Panc1 (cell line): ENCODE results near the gene EML6. TPM values are rescaled to one million over a fixed set of nuclear protein-coding genes. Genes with fewer than 3 reads are reported as not detected.

Experiments
- ATAC-seq: fragments of 200-7000 bp; cut with Tn5 transposase; 2 replicates; pipeline ENCODE4 v1.9.1; 2020; ENCODE audit warnings: mild to moderate bottlenecking, moderate library complexity
- BruUV-seq: library from RNA; stranded (reverse); fragments of 400-500 nt; replicated peaks from 2 replicates; lab custom pipeline; 2021; lab: Mats Ljungman, UMichigan
- CTCF ChIA-PET: fragments of 300-600 bp; sonication (Branson Sonifier 250); formaldehyde crosslinking; loops from one replicate; lab custom pipeline; 2022; ENCODE audit warnings: antibody characterized with exemption; lab: Charles Lee
- POLR2A ChIA-PET: fragments of 300-600 bp; sonication (Branson Sonifier 250); formaldehyde crosslinking; loops from one replicate; lab custom pipeline; 2022; ENCODE audit warnings: antibody characterized with exemption; lab: Charles Lee
- DNase-seq: peaks from one replicate; pipeline ENCODE4 v3.0.0-alpha.2; 2010; ENCODE audit warnings: low read depth, low spot score
- H3K27ac ChIP-seq: 2 replicates; pipeline ENCODE4 v1.5.1; 2011; ENCODE audit warnings: mild to moderate bottlenecking, low read length, inconsistent platforms
- H3K27me3 ChIP-seq: fragments of 200-500 bp; sonication (Bioruptor generic); 2 replicates; pipeline ENCODE4 v1.6.0; 2014; ENCODE audit warnings: low read length, inconsistent platforms; ENCODE audit not compliant: control insufficient read depth, insufficient read depth
- H3K36me3 ChIP-seq: fragments of 200-500 bp; sonication (Bioruptor generic); 2 replicates; pipeline ENCODE4 v1.5.1; 2014; ENCODE audit warnings: inconsistent platforms, mild to moderate bottlenecking, low read length, moderate library complexity; ENCODE audit not compliant: control insufficient read depth, insufficient read depth
- H3K4me1 ChIP-seq: 2 replicates; pipeline ENCODE4 v1.5.1; 2011; ENCODE audit warnings: inconsistent platforms, mild to moderate bottlenecking, low read length, moderate library complexity; ENCODE audit not compliant: control insufficient read depth, insufficient read depth
- H3K4me3 ChIP-seq, 2 experiments: 2 replicates each; pipeline ENCODE4 v1.5.1; 2011 to 2012; ENCODE audit warnings: low read depth in 2 of 2, low read length in 2 of 2, mild to moderate bottlenecking in 2 of 2, inconsistent platforms in 1 of 2, moderate library complexity in 1 of 2
- H3K9me3 ChIP-seq: fragments of 200-500 bp; sonication (Bioruptor generic); 2 replicates; pipeline ENCODE4 v1.5.1; 2014; ENCODE audit warnings: low read depth, mild to moderate bottlenecking, inconsistent platforms, low read length, moderate library complexity; ENCODE audit not compliant: control insufficient read depth, insufficient read depth
- POLR2AphosphoS5 ChIP-seq: IDR thresholded peaks from 2 replicates; pipeline ENCODE4 v1.6.1; 2012; ENCODE audit warnings: mild to moderate bottlenecking, low read depth, low read length, moderate library complexity
- SIN3A ChIP-seq: IDR thresholded peaks from 2 replicates; pipeline ENCODE4 v1.6.1; 2012; ENCODE audit warnings: low read depth, mild to moderate bottlenecking, low read length, moderate library complexity, borderline replicate concordance; ENCODE audit not compliant: insufficient read depth
- TCF7L2 ChIP-seq: IDR thresholded peaks from 2 replicates; pipeline ENCODE4 v1.6.1; 2011; ENCODE audit warnings: mild to moderate bottlenecking, low read depth, low read length, inconsistent platforms
- in situ Hi-C: cut with HindIII; loops from 2 replicates; pipeline ENCODE4 v1.10.0; 2016; ENCODE audit warnings: low sequenced_read_pairs, low pct_unique_long_range_greater_than_20kb
- intact Hi-C: fragments of 100-400 bp; cut with micrococcal nuclease; formaldehyde crosslinking; loops from one replicate; pipeline ENCODE4 v1.10.0; 2022; ENCODE audit not compliant: unreplicated experiment
- total RNA-seq: library from RNA; stranded (reverse); gene quantifications from one replicate; pipeline ENCODE4 v1.2.1, GENCODE V29; 2021; ENCODE audit not compliant: unreplicated experiment
- TF ChIP-seq, protein P1 (sequence below), 2 experiments: IDR thresholded peaks; 2 replicates each; pipeline ENCODE4 v1.6.1; 2011 to 2012; ENCODE audit warnings: low read depth in 2 of 2, control low read depth in 1 of 2, low read length in 1 of 2, mild to moderate bottlenecking in 1 of 2, moderate library complexity in 1 of 2; ENCODE audit not compliant: insufficient read depth in 1 of 2
- TF ChIP-seq, protein P2 (sequence below): fragments of 450-650 bp; IDR thresholded peaks from 2 replicates; pipeline ENCODE4 v1.5.1; 2017; ENCODE audit warnings: mild to moderate bottlenecking

The EML6 gene
- total RNA-seq, 1 experiment from 2014 or later: 6.3 TPM

DNA sequence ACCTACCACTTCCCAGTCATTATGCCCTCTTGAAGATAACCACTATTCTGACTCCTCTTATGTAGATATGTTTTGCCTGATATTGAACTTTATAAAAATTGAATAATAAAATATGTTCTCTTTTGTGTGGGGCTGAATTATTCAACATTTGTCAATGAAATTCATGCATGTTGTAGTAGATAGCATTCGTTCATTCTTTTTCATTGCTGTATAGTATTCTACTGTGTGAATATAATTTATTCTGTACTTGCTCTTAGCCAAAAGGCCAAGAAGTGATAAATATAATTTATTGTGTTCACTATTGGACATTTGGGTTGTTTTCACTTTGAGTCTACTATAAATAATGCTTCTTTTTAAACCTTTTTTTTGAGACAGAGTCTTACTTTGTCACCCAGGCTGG is 29.0 kb downstream of the EML6 start:
- ATAC-seq (no peak), DNase-seq (no peak)
- intact Hi-C loops: no loop called here
- ChIA-PET POLR2A (no interaction called here), CTCF (no interaction called here)
- Histone ChIP-seq H3K4me3 (no peak overlapping the region), H3K9me3 (no peaks in the 10 kb centered on the region), H3K36me3 (no peaks in the 10 kb centered on the region), H3K27ac (no peak overlapping the region), H3K27me3 (no peaks in the 10 kb centered on the region), H3K4me1 (no peaks in the 10 kb centered on the region; the same call in 1 of the 2 replicates)
- in situ Hi-C loops: no loop called here
- no TSS peak for BruUV-seq
- TF ChIP-seq SIN3A: no peak
- TF ChIP-seq POLR2AphosphoS5: no peak
- TF ChIP-seq, protein P1, sequence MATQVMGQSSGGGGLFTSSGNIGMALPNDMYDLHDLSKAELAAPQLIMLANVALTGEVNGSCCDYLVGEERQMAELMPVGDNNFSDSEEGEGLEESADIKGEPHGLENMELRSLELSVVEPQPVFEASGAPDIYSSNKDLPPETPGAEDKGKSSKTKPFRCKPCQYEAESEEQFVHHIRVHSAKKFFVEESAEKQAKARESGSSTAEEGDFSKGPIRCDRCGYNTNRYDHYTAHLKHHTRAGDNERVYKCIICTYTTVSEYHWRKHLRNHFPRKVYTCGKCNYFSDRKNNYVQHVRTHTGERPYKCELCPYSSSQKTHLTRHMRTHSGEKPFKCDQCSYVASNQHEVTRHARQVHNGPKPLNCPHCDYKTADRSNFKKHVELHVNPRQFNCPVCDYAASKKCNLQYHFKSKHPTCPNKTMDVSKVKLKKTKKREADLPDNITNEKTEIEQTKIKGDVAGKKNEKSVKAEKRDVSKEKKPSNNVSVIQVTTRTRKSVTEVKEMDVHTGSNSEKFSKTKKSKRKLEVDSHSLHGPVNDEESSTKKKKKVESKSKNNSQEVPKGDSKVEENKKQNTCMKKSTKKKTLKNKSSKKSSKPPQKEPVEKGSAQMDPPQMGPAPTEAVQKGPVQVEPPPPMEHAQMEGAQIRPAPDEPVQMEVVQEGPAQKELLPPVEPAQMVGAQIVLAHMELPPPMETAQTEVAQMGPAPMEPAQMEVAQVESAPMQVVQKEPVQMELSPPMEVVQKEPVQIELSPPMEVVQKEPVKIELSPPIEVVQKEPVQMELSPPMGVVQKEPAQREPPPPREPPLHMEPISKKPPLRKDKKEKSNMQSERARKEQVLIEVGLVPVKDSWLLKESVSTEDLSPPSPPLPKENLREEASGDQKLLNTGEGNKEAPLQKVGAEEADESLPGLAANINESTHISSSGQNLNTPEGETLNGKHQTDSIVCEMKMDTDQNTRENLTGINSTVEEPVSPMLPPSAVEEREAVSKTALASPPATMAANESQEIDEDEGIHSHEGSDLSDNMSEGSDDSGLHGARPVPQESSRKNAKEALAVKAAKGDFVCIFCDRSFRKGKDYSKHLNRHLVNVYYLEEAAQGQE (IDR thresholded peaks at IDR 0.05; ENCODE audit: insufficient read depth in 1 of 2, low read depth in 2 of 2, low read length in 1 of 2): no peak
- TF ChIP-seq, protein P2, sequence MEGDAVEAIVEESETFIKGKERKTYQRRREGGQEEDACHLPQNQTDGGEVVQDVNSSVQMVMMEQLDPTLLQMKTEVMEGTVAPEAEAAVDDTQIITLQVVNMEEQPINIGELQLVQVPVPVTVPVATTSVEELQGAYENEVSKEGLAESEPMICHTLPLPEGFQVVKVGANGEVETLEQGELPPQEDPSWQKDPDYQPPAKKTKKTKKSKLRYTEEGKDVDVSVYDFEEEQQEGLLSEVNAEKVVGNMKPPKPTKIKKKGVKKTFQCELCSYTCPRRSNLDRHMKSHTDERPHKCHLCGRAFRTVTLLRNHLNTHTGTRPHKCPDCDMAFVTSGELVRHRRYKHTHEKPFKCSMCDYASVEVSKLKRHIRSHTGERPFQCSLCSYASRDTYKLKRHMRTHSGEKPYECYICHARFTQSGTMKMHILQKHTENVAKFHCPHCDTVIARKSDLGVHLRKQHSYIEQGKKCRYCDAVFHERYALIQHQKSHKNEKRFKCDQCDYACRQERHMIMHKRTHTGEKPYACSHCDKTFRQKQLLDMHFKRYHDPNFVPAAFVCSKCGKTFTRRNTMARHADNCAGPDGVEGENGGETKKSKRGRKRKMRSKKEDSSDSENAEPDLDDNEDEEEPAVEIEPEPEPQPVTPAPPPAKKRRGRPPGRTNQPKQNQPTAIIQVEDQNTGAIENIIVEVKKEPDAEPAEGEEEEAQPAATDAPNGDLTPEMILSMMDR: no peak
- TF ChIP-seq TCF7L2: no peak

DNA sequence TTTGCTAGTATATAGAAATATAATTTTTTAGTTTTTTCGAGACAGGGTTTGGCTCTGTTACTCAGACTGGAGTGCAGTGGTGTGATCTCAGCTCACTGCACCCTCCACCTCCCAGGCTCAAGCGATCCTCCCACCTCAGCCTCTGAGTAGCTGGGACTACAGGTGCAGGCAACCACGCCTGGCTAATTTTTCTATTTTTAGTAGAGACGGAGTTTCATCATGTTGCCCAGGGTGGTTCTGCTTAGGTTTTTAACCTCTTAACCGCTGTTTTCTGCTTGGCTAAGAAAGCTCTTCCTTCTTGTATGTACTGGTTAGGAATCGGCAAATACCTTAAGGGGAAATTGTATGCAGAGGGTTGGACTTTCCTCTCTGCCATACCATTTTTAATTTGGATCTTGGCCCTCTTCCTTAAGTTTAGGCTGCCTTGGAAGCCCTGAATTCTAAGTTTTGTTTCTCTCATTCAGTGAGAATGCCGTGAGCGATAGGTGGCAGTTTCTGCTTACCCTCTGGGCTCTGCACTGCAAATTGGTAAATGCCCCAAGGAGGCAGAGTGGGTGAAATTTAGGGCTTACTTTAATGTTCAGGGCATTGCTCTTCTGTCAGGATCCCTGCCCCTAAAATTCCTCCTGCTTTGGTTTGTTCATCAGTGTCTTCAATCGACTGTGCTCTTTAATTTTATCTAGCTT is 32.3 kb downstream of the EML6 start:
- no TSS peak for BruUV-seq
- Histone ChIP-seq H3K27ac (no peak overlapping the region), H3K4me1 (no peaks in the 10 kb centered on the region; the same call in 1 of the 2 replicates), H3K4me3 (no peak overlapping the region), H3K36me3 (no peaks in the 10 kb centered on the region; the same call in 1 of the 2 replicates), H3K9me3 (no peaks in the 10 kb centered on the region), H3K27me3 (no peaks in the 10 kb centered on the region)
- TF ChIP-seq POLR2AphosphoS5: no peak
- no peak for TF ChIP-seq TCF7L2
- TF ChIP-seq, protein P2: peak; percentile 38
- TF ChIP-seq, protein P1 (IDR thresholded peaks at IDR 0.05; ENCODE audit: insufficient read depth in 1 of 2, low read depth in 2 of 2, low read length in 1 of 2): no peak
- no peak for TF ChIP-seq SIN3A
- ChIA-PET CTCF (no interaction called here), POLR2A (no interaction called here)
- ATAC-seq (peak; percentile 61; the same call in 1 of the 2 replicates), DNase-seq (no peak)
- intact Hi-C loops (no loop called here), in situ Hi-C loops (no loop called here)
